ENCODE measurements around the gene GRAMD1A.
A peak's percentile ranks its signal among the peaks of the same experiment; 100 is the strongest.
"Not testable (repeated sequence)": the region's sequence is repeated elsewhere in the genome, so short reads cannot be mapped to it uniquely, and the experiment has no call there.

The GRAMD1A gene

DNA sequence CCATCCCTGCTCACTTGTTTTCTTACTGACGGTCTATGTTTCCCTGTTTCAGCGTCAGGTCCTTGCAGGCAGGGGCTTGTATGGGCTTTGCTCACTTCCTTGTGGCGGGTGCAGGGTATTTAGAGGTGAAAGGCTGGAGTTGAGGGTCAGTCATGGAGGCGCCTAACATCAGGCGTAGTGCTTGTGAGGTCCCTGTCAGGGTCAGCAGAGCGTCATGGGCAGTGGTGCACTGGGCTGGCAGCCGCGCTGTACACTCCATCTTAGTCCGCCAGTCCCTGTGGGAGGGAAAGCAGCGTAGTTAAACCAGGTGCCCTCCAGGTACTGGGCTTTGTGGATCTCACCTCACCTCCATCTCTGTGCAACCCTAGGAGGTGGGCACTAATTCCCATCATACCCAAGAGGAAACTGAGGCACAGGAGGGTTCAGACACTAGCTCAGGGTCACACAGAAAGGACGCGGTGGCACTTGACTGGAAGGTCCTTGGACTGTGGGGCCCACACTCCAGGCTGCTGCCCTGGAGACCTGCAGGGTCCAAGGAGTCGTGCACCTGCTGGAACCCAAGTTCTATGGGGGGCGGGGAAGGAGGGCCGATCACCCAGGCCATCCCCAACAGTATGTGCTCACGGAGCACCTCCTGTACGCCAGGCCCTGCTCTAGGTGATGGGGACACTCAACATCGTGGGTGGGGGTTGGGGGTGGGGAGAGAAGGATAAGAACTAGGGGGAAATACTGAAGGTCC is 4.6 kb downstream of the GRAMD1A start:
- no peak for DNase-seq

GRCh38 chr19:35005256-35005977 is 5.3 kb downstream of the GRAMD1A start:
- DNase-seq: no peak

GRCh38 chr19:35006007-35006341 is 5.9 kb downstream of the GRAMD1A start:
- DNase-seq: not testable (repeated sequence)

DNA sequence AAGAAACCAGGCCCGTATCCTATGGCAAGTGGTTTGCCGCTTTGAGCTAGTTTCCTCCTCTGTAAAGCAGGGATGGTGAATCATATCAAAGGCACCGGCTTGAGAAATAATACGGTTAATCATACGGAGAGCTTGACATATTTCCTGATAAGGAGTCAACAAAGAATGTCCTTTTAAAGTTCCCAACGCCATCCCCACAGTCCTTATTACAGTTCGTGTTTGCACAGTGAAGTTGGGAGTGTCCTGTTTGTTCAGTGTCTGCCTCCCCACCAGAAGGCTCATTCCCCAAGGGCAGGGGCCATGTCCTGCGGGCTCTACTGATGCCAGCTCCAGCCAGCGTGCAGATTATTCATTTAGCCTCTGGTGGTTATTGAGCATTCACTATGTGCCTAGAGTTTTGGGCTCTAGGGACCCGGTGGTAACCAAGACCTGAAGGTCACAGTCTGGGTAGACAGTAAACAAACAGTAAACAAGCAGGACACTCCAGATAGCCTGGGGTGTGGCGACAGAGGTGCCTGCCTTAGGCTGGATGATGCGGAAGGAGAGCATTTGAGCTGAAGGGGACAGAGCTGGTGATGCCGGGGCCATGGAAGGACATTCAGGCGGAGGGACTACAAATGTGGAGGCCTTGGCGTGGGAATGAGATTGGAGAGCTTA is 6.3 kb downstream of the GRAMD1A start:
- no peak for DNase-seq

DNA sequence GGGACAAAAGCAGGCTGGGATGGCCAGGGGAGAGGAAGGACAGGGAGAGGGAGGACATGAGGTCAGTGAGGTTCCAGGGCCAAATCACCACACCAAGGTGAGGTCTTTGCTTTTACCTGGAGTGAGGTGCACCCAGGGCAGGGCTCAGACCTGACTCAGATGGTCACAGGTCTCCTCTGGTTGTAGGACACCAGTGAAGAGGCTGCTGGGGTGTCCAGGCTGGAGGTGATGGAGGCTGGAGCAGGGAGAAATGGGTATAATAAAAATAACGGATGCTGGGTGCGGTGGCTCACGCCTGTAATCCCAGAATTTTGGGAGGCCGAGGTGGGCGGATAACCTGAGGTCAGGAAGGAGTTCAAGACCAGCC is 6.9 kb downstream of the GRAMD1A start:
- DNase-seq: no peak

DNA sequence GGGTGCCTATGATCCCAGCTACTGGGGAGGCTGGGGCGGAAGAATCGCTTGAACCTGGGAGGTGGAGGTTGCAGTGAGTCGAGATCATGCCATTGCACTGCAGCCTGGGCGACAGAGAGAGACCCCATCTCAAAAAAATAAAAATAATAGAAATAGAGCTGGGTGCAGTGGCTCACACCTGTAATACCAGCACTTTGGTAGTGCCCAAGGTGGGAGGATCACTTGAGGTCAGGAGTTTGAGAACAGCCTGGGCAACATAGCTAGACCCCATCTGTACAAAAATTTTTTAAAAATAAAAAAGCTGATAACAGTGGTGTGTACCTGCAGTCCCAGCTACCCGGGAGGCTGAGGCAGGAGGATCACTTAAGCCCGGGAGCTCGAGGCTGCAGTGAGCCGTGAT is 7.3 kb downstream of the GRAMD1A start:
- DNase-seq: not testable (repeated sequence)

- DNase-seq: no peak
Measured at GRCh38 chr19:35008891-35009341, 8.8 kb downstream of the GRAMD1A start.

DNA sequence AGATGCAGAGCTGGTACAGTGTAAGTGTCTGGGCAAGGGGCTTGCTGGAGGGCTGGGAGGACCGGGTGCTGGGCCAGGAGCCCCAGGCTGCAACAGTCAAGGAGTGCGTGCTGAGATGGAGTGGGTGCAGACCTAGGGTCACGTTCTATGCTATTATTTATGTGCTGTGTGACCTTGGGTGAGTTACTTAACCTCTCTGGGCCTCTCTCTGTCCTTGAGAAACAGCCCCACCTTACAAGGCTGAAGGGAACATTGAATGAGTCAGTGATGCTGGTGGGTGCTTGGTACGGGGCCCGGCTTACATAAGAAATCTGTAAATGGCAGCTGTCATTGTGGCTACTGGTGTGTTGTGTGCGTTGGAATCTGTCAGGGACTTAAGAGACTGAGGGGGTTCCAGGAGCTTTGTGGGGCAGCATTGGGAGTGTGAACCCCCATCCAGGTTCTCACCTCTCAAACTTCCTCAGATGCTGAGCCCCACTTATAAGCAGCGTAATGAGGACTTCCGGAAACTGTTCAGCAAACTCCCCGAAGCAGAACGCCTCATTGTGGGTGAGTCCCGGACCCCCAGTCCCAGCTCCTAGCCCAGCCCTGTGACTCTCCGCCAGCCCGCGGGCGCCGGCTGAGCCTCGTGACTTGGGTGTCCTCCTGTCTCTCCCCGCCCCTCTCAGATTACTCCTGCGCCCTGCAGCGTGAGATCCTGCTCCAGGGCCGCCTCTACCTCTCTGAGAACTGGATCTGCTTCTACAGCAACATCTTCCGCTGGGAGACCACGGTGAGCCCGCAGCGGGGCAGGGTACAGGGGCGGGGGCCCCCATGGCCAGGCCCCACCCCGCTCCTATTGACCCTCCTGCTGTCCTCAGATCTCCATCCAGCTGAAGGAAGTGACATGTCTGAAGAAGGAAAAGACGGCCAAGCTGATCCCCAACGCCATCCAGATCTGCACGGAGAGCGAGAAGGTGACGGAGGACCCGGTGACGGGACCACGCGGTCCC is 9.6 kb downstream of the GRAMD1A start:
- DNase-seq: no peak

- no peak for DNase-seq
Measured at GRCh38 chr19:35011091-35011689, 11.1 kb downstream of the GRAMD1A start.

DNA sequence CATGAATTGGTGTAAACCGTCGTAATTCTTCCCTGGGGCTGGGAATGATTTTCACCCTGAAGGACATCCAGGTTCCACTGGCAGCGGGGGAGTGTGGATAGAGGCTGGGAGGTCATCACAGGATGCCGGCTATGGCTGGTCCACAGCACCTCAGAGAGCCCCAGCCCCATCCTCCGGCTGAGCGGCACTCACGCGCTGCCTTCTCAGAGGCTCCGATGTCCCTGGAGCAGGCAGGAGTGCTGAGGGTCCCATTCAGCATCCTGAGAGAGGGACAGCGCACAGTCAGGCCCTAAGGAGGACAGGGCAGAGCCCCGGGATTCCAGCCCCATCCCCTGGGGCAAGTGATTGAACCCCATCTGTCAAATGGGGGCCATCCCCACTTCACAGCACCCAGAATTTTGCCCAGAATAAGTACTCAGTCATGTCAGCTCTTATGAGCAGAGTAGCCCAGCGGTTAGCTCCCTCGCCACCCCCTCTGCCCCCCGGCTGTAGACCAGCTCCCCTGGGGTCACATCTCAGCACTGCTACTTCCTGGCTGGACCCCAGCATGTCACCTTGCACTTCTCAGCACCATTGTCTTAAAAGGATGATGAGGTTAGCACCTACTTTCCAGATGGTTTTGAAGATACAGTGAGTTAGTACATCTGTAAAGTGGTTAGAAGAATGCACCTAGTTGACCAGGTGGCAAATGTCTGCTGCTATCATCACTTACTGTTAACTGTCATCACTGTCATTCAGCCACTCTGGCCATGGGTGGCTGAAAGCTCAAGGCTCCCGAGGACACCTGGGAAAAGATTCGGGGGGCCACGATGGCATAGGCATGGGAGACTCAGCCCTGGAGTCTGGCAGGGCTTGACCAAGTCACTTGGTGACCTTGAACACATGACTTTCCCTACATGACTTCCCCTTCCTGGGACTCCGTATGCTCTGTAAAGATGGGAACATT is 11.9 kb downstream of the GRAMD1A start:
- no peak for DNase-seq

DNA sequence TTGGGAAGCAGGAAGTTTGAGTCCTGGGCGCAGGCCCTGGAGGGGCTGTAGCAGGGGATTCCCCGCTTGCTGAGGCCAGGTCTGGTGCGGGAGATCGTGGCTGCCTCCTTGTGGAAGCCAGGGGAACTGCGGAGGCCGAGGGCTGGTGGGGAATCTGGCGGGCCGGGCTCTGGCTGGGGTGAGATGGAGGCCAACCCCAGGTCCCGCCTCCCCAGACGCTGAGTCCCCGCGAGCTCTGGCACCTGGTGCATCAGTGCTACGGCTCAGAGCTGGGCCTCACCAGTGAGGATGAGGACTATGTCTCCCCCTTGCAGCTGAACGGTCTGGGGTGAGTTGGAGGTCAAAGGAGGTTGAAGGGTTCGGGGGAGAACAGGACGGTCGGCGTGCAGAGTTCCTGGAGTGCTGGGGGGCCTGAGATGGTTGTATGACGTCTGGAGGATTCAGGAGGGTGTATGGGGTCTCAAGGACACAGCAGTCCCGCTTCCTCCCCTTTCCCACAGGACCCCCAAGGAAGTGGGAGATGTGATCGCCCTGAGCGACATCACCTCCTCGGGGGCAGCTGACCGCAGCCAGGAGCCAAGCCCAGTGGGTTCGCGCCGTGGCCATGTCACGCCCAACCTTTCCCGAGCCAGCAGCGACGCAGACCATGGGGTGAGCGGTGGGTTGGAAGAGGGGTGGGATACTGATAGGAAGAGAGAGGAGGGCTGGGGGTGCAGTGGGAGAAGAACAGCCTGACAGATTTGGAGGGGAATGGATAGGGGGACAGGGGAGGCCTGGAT is 13.1 kb downstream of the GRAMD1A start:
- DNase-seq: peak; percentile 76

GRCh38 chr19:35013820-35014754 is 14.0 kb downstream of the GRAMD1A start:
- peak; percentile 43 for DNase-seq

DNA sequence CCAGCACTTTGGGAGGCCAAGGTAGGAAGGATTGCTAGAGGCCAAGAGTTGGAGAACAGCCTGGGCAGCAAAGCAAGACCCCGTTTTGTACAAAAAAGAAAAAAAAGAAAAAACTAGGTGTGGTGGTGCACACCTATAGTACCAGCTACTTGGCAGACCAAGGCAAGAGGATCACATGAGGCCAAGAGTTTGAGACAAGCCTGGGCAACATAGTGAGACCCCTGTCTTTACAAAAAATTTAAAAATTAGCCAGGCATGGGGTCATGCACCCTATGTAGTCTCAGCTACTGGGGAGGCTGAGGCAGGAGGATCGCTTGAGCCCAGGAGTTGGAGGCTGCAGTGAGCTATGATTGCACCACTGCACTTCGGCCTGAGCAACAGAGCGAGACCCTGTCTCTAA is 14.7 kb downstream of the GRAMD1A start:
- DNase-seq: not testable (repeated sequence)

GRCh38 chr19:35015270-35015953 is 15.3 kb downstream of the GRAMD1A start:
- no peak for DNase-seq

DNA sequence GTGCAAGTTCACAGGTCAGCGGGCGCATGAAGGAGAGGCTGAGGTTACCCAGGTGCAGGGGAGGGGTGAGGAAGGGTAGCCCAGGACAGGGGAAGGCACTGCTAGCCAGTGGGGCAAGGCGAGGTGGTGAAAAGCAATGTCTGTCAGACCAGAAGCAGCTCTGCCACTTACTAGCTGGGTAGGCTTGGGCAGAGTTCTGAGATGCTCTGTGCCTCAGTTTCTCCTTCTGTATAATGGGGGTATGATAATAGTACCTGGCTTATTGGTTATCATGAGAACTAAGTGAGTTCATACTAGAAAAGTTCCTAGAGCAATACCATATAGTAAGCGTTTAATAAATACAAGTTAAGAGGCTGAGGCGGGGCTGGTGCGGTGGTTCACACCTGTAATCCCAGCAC is 15.8 kb downstream of the GRAMD1A start:
- DNase-seq: no peak

GRCh38 chr19:35017507-35017906 is 17.4 kb downstream of the GRAMD1A start:
- DNase-seq: no peak

GRCh38 chr19:35018379-35018778 is 18.3 kb downstream of the GRAMD1A start:
- DNase-seq: no peak

GRCh38 chr19:35019144-35019543 is 19.0 kb downstream of the GRAMD1A start:
- no peak for DNase-seq

DNA sequence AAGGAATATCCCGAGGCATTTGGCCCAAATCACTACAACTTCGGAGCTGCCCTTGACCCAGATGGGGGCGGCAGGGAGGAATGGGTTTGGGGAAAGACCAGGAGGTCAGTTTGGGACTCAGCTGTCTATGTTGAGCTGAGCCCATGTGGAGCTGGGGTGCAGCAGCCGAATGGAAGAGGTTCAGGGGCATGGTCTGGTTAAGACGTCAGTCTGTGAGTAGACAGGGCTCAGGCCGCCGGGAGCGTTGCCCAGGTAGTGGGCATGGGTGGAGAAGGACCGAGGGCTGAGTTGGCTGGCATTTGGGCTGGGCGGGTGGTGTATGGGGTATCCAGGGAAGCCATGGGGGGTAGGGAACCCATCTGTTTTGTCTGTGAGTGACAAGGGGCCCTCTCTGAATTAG is 20.9 kb downstream of the GRAMD1A start:
- DNase-seq: no peak
